Epidermal melanocyte (primary cell): Measurements from ENCODE around the gene TMC6.
"Not testable (repeated sequence)": the region's sequence is repeated elsewhere in the genome, so short reads cannot be mapped to it uniquely, and the experiment has no call there.

Source experiments
- DNase-seq: peaks from one replicate; pipeline ENCODE4 v3.0.0; 2011; ENCODE audit warnings: low spot score; ENCODE audit not compliant: insufficient read length

TMC6 gene

DNA sequence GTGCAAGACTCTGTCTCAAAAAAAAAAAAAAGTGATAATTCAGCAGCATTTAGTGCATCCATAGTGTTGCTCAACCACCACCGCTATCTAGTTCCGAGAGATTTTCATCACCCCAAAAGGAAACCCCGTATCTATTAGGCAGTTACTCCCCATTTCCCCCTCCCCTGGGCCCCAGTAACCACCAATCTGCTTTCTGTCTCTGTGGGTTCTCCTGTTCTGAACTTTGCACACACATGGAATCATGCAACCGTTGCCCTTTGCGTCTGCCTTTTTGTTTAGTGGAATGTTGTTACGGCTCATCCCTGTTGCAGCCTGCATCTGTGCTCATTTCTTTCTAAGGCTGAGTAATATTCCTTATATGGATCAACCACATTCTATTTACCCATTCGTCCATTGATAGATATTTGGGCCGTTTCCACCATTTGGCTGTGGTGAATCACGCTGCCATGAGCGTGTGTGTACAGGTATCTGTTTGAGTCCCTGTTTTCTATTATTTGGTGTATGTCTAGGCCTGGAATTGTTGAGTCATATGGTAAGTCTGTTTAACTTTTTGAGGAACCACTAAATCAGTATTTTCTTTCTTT, 31.1 kb upstream of the TMC6 start:
- DNase-seq, result no peak

DNA sequence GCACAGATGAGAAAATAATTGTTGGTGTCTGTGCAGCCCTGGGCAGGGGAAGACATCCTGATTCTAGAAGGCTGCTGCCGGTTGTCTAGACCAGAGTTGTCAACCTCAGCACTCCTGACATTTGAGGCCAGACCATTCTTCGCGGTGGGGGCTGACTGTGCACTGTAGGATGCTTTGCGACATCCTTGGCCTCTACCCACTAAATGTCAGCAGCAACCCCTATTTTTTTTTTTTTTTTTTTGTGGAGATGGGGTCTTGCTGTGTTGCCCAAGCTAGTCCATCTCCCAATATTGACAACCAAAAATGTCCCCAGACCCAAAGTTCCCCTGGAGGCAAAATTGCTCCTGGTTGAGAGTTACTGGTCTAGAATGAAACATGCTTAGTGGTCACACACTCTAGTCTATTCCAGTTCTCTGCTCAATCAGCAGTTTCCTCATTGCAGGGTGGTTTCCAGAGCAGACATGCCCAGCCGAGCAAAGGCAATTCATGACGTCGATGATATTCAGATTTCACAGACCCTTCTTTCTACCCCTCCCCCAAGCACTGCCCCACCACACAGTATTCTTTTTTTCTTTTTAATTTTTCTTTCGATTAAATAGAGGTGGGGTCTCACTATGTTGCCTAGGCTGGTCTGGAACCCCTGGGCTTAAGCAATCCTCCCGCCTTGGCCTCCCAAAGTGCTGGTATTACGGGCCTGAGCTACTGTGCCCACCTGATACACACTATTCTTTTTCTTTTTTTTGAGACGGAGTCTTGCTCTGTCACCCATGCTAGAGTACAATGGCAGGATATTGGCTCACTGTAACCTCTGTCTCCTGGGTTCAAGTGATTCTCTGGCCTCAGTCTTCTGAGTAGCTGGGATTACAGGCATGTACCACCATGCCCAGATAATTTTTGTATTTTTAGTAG, 26.6 kb upstream of the TMC6 start:
- no peak for DNase-seq

DNA sequence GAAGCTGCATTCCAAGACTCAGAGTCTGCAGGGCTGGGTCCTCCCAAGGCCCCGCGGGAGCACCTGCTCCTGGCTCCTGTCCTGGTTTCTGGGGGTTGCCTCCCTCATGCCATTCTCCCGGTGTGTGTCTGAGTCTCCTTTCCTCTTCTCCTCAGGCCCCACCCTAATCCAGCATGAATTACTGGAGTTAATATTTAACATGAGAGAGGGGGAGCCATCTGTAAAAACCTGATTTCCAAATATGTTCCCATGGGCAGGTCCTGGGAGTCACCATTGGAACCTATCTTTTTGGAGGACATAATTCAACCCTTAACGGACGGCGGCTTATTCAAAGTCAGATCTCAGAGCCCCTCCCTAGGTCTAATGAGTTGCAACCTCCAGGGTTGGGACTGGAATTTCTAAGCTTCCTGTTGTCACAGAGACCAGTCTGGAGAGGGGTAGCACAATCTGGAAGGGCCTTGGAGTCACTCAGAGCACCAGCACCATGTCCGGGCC, 23.0 kb upstream of the TMC6 start:
- no peak for DNase-seq

DNA sequence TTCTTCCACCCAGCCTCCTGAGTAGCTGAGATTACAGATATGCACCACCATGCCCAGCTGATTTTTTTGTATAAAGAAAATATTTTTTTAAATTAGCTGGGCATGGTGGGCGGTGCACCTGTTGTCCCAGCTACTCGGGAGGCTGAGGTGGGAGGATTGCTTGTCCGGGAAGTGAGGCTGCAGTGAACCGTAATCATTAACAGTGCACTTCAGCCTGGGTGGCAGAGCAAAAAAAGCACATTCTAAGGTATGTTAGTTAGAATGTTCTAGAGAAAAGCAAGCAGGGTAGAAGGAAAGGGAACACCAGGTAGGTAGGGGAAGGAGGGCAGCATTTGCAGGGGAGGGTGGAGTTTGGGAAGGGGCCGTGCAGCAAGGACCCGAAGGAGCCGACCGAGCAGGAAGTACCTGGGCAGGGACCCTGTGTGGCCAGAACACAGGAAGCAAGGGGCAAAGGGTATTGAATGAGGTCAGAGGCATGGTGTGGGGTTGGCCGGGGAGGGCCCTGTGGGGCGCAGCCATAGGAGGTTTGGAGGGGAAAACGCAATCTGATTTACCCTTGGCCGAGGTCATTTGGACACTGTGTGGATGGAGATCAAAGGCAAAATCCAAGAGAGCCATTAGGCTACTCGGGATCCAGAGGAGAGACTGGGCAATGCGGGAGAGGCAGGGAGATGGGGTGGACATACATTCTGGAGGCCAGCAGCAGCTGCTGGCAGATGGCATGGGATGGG, 19.9 kb upstream of the TMC6 start:
- no peak for DNase-seq

DNA sequence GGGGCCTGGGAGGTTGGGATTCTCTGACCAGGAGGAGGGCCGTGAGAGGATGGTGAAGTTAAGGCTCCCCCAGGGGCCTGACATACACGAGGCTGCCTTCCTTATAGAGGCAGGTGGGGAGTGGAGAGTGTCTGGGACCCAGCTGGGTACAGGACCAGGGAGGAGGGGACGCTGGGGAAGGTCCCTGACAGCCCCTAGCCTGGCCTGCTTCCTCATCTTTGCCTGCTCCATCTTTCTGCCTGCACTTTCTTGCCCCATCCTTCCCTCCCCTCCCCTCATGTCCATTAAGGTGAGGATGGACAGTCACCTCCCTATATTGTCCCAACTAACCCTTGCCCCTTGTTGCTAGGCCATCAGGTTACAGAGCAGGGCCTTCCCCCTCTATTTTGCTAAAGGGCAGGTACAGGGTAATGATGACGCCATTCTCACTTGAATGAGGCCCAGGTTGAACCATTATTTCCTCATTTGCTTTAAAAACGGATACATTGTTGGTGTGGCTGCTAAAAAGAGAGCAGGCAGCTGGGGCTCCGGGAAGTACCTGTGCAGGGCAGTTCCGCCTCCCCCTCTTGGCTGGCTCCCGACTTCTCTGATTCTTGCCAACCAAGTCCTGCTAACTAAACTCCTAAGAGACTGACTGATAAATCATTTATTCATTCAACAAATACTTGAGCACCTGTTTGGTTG, 18.9 kb upstream of the TMC6 start:
- DNase-seq, result no peak

DNA sequence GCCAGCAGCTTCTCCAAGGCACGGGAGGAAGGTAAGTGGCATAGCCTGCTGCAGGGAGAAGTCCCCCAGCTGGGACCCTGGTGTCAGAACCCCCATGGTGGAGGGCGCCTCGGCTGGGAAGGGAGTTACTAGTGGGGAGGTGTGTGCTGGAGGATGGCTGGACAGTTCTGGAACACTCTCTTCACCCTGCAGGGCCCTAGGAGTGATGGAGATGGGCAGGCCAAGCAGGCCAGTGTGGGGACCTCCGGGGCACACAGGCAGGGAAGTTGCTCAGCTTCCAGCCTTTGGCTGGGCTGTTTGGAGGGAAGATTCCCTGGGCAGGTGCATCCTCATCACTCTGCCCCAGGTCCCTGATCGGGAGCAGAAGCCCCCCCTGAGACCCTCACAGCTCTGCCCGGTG, 18.3 kb upstream of the TMC6 start:
- DNase-seq, result no peak

DNA sequence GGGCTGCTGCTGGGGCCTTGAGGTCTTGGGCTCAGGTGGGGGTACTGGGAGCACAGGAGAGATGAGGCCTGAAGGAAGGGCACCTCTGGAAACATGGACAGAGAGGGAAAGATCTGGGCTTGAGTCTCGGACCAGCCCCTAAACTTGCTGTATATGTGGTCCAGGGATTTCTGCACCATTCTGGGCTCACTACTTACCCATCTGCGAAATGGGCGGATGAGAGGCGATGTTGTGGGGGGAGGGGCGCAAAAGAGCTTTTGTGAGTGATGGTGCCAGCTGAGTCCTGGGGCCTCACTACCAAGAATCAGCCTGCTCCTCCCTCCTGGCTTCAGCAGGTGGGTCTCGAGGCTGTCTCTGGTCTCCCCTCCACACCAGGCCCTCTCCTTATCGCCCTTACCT, 17.9 kb upstream of the TMC6 start:
- no peak for DNase-seq

DNA sequence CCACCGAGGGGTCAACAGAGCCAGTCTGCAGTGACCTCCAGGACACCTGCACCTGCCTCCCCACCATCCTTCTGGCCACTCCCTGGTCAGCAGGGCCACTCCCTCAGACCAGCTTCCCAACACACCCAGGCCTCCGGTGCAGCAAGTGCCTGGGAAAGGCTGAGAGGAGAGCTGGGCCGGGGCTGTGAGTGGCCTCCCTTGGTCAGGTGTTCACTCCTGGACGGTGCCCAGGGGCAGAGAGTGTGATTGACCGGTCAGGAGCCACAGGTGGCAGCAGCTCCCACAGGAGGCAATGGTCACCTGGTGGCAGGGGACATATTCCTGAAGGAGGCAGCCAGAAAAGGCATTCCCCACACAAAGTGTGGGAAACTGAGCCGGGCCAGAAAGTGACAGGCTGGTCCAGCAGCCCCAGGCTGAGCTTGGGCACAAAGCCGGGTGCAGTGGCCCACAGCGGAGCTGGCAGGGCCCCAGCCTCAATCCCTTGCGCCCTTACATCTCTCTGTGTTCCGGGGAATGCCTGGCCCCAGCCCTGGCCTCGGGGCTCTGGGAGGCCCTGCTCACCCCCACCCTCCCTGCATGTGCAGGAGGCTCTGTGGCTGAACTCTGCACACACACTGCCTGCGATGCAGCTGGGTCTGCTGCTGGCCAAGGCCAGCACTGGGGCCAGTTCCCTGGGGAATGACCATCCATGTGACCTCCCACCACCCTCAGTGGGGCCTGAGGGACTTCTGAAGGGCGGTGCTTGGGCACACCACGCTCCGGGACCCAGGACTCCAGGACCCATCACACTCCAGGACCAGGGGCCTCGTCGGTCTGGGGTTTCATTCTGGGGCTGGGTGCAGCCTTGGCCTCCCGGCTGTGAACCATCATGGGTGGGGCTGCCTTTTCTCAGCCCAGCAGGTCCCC, 16.4 kb upstream of the TMC6 start:
- no peak for DNase-seq

DNA sequence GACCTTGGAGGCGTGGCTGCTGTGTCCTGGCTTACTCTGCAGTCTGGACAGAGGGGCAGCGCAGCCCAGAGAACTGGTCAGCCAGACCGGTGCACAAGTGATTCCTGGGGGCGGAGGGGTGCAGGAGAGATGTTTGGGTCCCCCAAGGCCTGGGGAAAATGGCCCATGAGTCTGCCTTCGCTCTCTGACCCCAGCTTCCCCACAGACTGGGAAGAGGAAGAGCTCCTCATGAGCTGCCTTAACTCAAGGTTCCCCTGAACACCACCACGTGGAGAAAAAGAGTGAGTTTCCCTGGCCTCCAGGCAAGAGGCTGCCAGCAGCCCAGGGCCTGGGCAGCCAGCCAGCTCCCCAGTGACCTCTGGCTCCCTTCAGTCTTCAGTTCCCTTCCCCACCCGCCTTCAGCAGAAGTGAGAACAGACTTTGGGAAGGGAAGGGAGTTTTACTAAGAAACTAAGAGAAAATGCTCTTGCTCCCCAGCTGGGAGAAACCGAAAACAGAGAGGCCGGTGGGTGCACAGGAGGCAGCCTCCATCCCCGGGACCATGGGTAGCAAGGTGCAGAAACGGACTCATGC, 15.7 kb upstream of the TMC6 start:
- no peak for DNase-seq

DNA sequence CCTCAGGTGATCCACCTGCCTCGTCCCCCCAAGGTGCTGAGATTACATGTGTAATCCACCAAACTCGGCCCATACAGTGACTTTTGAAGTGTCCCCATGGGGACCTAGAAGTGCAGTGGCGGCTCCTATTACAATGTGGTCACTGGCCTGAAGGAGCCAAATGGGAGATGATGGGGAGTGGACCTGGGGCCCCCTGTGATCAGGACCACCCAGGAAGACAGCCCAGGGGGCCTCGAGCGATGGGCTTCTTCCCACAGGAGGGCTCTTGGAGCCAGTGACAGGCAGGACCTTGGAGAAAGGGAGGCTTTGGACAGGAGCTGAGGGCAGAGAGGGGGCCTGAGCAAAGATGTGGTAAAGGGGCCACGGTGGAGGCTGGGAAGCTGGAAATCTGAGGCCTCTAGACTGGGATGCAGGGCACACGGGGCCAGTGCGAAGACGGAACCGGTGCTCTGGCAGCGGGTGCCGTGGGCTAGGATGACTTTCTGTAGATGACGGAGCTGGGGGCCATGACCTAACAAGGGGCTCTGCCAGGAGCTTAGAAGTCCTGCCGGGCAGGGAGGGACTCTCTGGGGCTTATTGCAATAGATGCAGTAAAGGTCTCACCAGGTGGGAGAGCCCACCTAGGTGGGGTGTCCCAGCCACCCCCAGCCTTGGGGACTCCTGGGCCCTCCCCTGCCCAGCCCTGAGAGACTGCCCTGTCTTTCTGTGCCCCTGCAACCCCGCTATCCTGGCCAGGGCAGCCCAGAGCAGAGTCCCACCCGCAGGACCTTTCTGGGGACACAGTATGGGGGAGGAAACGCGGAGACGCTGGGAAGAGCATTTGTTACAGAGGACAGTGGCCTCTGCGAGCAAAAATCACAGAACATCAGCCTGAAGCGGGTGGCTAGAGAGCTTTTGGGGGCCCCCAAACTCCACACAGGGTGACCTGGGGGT, 14.9 kb upstream of the TMC6 start:
- no peak for DNase-seq

DNA sequence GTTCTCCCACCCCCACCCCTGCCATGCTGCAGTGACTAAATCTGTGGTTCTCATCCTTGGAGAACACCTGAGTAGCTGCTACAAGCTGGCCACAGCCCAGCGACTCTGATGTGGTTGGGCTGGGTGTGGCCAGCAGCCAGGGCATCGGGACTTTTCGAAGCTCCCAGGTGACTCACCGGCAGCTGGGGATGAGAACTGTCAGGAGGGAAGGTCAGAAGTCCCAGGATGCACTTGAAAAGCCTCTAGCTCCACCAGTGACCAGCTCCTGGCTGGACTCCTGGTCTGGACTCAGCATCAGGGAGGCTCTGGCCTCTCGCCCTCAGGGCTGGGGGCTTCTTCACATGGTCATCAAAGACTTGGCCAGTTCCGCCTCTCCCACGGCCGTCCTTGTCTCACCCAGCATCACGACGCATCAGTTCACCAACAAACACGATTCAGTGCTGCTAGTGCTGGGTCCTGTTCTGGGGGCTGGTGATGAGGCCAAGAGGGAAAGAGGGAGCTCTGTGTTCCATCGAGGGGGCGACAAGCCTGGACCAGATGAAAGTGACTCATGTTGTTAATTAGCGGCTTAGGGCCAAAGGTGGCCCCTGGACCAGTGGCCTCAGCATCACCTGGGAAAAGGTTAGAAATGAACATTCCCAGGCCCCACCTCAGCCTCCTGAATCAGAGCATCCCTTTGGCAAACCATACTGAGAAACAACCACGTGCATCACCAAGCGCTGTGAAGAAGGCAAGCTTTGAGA, 13.7 kb upstream of the TMC6 start:
- no peak for DNase-seq

DNA sequence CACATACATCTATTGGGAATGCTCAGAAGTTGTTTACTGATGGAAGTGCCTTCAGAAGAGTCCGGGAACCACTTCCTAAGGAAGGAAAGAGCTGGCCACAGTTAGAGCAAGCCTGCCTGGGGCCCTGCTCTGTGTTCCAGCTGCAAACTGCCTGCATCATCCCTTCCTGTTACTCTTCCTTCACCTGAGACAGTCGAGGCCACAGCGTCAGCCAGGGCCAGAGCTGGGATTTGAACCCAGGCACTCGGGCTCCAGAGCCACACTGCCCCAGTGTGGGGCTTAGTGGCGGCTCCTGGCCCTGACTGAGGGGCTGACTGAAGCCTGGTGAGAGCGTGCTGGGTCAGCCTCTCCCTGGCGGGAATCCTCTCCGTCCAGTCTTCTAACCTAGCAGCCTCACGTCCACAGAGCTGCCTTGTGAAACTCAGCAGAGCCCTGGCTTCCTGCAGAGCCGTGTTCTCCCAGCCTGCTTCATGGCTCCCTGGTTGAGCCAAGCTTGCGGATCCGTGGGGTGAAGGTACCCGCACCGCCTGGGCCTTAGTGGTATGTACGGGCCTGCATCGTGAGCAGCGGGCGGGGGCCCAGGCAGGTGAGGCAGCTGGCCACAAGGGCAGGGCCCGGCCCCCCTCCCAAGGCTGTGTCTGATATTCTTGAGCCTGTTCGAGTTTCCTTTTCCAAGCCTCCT, 13.0 kb upstream of the TMC6 start:
- no peak for DNase-seq

DNA sequence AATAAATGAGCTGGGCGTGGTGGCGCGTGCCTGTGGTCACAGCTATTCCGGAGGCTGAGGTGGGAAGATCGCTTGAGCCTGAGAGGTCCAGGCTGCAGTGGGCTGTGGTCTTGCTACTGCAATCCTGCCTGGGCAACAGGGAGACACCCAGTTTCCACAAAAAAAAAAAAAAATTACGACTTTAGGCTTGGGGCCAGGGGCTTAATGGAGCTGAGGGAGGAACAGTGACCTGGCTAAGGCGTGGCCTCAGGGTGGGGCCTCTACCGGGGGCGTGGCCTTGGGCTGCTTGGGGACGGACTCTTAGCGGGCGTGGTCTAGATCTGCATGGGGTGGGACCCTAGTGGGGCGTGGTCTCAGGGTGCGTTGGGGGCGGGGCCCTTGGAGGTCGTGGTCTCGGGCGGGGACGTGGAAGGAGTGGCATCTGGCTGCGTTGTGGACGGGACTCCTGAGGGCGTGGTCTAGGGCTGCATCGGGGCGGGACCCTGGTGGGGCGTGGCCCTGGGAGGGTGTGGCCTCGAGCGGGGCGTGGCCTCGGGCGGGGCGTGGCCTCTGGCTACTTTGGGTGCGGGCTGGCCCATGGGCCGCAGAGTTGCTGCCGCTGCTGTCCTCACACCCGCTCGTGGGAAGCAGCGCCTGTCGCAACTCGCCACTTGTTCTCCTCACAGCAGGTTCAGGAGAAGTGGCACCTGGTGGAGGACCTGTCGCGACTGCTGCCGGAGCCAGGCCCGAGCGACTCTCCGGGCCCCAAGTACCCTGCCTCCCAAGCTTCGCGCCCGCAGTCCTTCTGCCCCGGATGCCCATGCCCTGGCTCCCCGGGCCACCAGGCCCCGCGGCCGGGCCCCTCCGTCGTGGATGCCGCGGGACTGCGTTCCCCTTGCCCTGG, 11.9 kb upstream of the TMC6 start:
- no peak for DNase-seq

DNA sequence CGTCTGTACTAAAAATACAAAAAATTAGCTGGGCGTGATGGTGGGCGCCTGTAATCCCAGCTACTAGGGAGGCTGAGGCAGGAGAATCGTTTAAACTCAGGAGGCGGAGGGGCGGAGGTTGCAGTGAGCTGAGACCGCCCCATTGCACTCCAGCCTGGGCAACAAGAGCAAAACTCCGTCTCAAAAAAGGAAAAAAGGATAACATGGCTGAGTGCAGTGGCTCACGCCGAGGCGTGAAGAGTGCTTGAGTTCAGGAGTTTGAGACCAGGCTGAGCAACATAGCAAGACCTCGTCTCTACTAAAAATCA, 11.3 kb upstream of the TMC6 start:
- not testable (repeated sequence) for DNase-seq

DNA sequence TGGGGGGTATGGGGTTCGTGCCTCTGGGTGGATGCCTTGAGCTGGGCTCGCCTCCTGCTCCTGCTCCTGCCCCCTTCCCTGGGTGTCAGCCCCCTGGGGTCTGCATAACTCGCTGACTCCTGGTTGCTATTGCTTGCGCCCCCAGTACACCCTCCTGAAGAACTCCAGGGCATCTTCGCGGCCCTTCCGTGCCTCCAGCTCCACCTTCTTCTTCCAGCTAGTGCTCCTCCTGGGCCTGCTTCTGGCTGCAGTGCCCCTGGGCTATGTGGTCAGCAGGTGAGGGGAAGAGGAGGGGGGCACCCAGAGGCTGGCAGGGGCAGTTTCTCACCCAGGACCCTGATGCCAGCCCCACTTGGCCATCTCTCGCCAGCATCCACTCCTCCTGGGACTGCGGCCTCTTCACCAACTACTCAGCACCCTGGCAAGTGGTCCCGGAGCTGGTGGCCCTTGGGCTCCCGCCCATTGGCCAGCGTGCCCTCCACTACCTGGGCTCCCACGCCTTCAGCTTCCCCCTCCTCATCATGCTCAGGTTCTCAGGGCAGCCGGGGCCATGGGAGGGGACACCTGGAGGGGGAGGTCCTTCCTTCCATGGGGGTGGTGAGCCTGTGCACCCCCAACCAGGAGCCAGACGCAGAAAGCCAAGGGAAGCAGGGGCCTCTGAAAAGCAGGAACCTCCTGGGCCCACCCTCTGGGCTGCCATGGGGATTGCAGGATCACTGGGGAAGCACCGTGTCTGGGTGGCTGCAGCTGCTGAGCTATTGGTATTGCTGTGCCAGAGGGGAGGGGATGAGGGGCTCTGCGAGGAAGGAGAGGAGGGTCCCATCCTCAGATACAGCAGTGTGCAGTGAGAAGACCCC, 9.9 kb upstream of the TMC6 start:
- DNase-seq, result no peak
